Testis (tissue), 3 donors: ENCODE measurements around the gene SLC2A6. TPM values are rescaled to one million over a fixed set of nuclear protein-coding genes. Genes with fewer than 3 reads are reported as not detected.

Source experiments
- DNase-seq: peaks from one replicate; pipeline ENCODE4 v3.0.0-alpha.2; 2019
- H3K27ac ChIP-seq, 2 donors: fragments of 200-600 bp; sonication (generic); one replicate each; pipeline ENCODE4 v1.5.1; 2019
- H3K27me3 ChIP-seq: fragments of 200-600 bp; sonication (generic); one replicate; pipeline ENCODE4 v1.5.1; 2019
- H3K36me3 ChIP-seq: fragments of 200-600 bp; sonication (generic); one replicate; pipeline ENCODE4 v1.5.1; 2017; ENCODE audit warnings: low read depth; ENCODE audit errors: missing control alignments
- H3K4me1 ChIP-seq: fragments of 200-600 bp; sonication (generic); one replicate; pipeline ENCODE4 v1.5.1; 2019
- H3K4me3 ChIP-seq, 2 donors: fragments of 200-600 bp; sonication (generic); one replicate each; pipeline ENCODE4 v1.5.1; 2017 to 2019
- H3K9me3 ChIP-seq: fragments of 200-600 bp; sonication (generic); one replicate; pipeline ENCODE4 v1.5.1; 2017
- POLR2A ChIP-seq: fragments of 450-650 bp; IDR thresholded peaks from one replicate; pipeline ENCODE4 v1.6.1; 2017; ENCODE audit warnings: antibody characterized with exemption, mild to moderate bottlenecking, moderate library complexity
- WGBS, 2 donors: methylation state at CpG; one replicate each; pipeline ENCODE4 v1.1.5; 2018; 5-methylcytosine and 5-hydroxymethylcytosine counted together
- intact Hi-C: fragments of 100-400 bp; cut with DNase I; formaldehyde crosslinking; loops from one replicate; pipeline ENCODE4 v1.15.1; 2023; ENCODE audit warnings: low total_unique reads
- polyA plus RNA-seq: library from polyadenylated mRNA; stranded (reverse); fragments of 350-450 nt; fragmentation: Illumina TruSeq; extraction: RNeasy Lipid Tissue Mini Kit (QIAGEN cat#74804); gene quantifications from one replicate; pipeline ENCODE4 v1.2.3, GENCODE V29; 2014; ENCODE audit warnings: low read depth, low replicate concordance; ENCODE audit not compliant: insufficient read depth
- total RNA-seq, 2 donors: library from RNA; depleted of rRNA; stranded (reverse); fragments of >200 nt; gene quantifications; one replicate each; pipeline ENCODE4 v1.2.3, GENCODE V29; 2016
- TF ChIP-seq, protein P1 (sequence below), 3 experiments: fragments of 450-650 bp in 2 of 3; fragments of 200-600 bp in 1 of 3; sonication (generic) in 1 of 3; IDR thresholded peaks; one replicate each; pipeline ENCODE4 v1.5.1; 2016 to 2019; ENCODE audit warnings: antibody characterized with exemption in 3 of 3, mild to moderate bottlenecking in 2 of 3, moderate library complexity in 1 of 3

The SLC2A6 gene
- total and polyA plus RNA-seq, 3 donors from 2014 or later, result 2.6 to 3.5 (median 2.9) TPM

GRCh38 chr9:133505901-133506652 is 27.2 kb upstream of the SLC2A6 start:
- no peaks in the 10 kb centered on the region for H3K9me3 ChIP-seq
- no peak overlapping the region for H3K27ac ChIP-seq
- H3K4me3 ChIP-seq, result no peak overlapping the region
- peak; percentile 69 for DNase-seq
- 38 to 53% methylated on average over 13 to 23 of the region's 23 CpGs for WGBS, 2 donors
- no peaks in the 10 kb centered on the region for H3K27me3 ChIP-seq
- peaks cover 26% of the 10 kb centered on the region for H3K4me1 ChIP-seq
- TF ChIP-seq POLR2A, result no peak
- intact Hi-C loops, result no loop called here
- no peaks in the 10 kb centered on the region for H3K36me3 ChIP-seq

GRCh38 chr9:133505186-133505830 is 26.4 kb upstream of the SLC2A6 start:
- TF ChIP-seq, protein P1, sequence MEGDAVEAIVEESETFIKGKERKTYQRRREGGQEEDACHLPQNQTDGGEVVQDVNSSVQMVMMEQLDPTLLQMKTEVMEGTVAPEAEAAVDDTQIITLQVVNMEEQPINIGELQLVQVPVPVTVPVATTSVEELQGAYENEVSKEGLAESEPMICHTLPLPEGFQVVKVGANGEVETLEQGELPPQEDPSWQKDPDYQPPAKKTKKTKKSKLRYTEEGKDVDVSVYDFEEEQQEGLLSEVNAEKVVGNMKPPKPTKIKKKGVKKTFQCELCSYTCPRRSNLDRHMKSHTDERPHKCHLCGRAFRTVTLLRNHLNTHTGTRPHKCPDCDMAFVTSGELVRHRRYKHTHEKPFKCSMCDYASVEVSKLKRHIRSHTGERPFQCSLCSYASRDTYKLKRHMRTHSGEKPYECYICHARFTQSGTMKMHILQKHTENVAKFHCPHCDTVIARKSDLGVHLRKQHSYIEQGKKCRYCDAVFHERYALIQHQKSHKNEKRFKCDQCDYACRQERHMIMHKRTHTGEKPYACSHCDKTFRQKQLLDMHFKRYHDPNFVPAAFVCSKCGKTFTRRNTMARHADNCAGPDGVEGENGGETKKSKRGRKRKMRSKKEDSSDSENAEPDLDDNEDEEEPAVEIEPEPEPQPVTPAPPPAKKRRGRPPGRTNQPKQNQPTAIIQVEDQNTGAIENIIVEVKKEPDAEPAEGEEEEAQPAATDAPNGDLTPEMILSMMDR (IDR thresholded peaks at IDR 0.05), result no peak
- TF ChIP-seq POLR2A, result no peak
- Histone ChIP-seq H3K27me3 (no peaks in the 10 kb centered on the region), H3K36me3 (no peaks in the 10 kb centered on the region), H3K27ac (no peak overlapping the region), H3K9me3 (no peaks in the 10 kb centered on the region), H3K4me3 (no peak overlapping the region), H3K4me1 (peaks cover 26% of the 10 kb centered on the region)
- intact Hi-C loops, result no loop called here
- 83 to 94% methylated on average over 3 to 13 of the region's 13 CpGs for WGBS, 2 donors
- no peak for DNase-seq

DNA sequence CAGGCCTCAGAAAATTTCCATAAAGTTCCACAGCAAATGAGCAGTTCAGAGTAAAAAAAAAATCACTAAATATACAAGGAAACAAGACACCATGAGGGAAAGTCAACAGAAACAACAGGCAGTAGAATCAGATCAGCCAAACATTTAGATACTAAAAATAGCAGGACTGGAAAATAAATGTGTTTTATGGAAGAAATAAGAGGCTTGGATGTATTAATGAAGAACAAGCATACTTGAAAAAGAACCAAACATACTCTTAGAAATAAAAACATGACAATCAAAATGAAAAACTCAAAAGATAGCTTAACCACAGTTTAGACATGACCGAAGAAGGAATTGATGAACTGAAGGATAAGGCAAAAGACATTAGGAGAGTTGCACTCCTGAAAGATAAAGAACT is 23.2 kb upstream of the SLC2A6 start:
- Histone ChIP-seq H3K36me3 (no peaks in the 10 kb centered on the region), H3K4me1 (peaks cover 34% of the 10 kb centered on the region), H3K27me3 (no peaks in the 10 kb centered on the region), H3K9me3 (no peaks in the 10 kb centered on the region), H3K27ac (no peak overlapping the region), H3K4me3 (no peak overlapping the region)
- intact Hi-C loops, result no loop called here
- no peak for TF ChIP-seq POLR2A
- TF ChIP-seq, protein P1 (IDR thresholded peaks at IDR 0.05), result no peak
- no peak for DNase-seq
- 89 to 100% methylated on average over 1 of the region's 1 CpG for WGBS, 2 donors

DNA sequence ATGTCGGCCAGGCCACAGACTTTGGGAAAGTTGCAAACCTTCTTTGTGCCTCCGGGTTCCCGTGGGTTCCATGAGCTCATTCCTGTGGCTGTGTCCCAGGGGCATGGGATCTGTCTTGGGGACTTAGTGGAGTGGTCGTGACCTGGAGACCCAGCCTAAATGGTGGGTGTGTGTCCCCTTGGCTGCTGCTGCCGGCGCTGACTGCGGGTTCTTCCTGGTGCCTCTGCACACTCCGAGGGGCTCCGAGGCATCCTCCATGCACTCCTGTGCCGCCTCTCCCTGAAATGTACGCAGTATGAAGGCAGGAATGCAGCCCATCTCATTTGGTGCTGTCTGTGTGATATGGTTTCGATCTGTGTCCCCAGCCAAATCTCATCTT is 21.0 kb upstream of the SLC2A6 start:
- 81 to 100% methylated on average over 1 to 12 of the region's 12 CpGs for WGBS, 2 donors

More for the DNA sequence above, 21.0 kb upstream of the SLC2A6 start:
- intact Hi-C loops, result no loop called here
- TF ChIP-seq, protein P1 (IDR thresholded peaks at IDR 0.05), result no peak
- TF ChIP-seq POLR2A, result no peak
- H3K4me3 ChIP-seq, result no peak overlapping the region
- no peaks in the 10 kb centered on the region for H3K9me3 ChIP-seq
- H3K27me3 ChIP-seq, result no peaks in the 10 kb centered on the region
- peaks cover 29% of the 10 kb centered on the region for H3K4me1 ChIP-seq
- no peak for DNase-seq
- peak overlapping the region in 1 of 2 donors; percentile 24 for H3K27ac ChIP-seq
- no peaks in the 10 kb centered on the region for H3K36me3 ChIP-seq
